Measurements from ENCODE around the gene GRPEL1. TPM values are rescaled to one million over a fixed set of nuclear protein-coding genes. Genes with fewer than 3 reads are reported as not detected.

GRPEL1 gene
- total RNA-seq, 1 experiment from 2014 or later: 82.9 TPM

DNA sequence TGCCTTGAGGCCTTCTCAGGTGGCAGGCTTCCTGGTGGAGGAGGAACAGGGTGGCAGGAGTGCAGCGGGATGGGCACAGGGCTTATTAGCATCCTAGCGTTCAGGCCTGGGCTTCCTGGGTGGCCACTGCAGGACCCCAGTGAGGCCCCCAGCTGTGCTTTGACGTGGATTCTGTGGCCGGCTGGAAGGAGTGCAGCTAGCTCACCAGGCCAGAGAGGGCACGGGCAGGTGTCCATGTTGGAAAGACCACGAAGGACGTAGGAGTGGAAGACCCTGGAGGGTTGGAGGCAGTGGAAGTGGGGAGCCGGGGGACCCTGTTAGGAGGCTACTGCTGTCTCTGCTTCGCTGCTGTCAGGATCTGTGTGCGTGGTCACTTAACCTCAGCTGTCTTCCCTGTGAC is 37.9 kb downstream of the GRPEL1 start:
- Mint-ChIP-seq H3K27me3 (ENCODE audit: insufficient read depth, unreplicated experiment) (no peaks in the 10 kb centered on the region), H3K9me3 (ENCODE audit: unreplicated experiment) (no peaks in the 10 kb centered on the region), H3K4me3 (ENCODE audit: unreplicated experiment) (no peak overlapping the region), H3K27ac (ENCODE audit: low read depth, unreplicated experiment) (peak overlapping the region; percentile 75), H3K36me3 (ENCODE audit: insufficient read depth, unreplicated experiment) (peaks cover 71% of the 10 kb centered on the region), H3K4me1 (ENCODE audit: insufficient read depth, unreplicated experiment) (no peaks in the 10 kb centered on the region)
- TF ChIP-seq CTCF (IDR thresholded peaks at IDR 0.05; ENCODE audit: unreplicated experiment): no peak
- no TSS peak for BruUV-seq (replicated peaks)
- POLR2A ChIA-PET: interaction anchor here (2.0 kb wide), 1 partner anchor 13 kb away, joined by 8 read pairs; the partner anchor contains the start of gene TADA2B
- CTCF ChIA-PET: interaction anchor here (1.5 kb wide), 1 partner anchor 41 kb away, joined by 4 read pairs; no protein-coding TSS in a partner anchor
- DNase-seq (ENCODE audit: unreplicated experiment): no peak
- intact Hi-C loops (cut with micrococcal nuclease): no loop called here

DNA sequence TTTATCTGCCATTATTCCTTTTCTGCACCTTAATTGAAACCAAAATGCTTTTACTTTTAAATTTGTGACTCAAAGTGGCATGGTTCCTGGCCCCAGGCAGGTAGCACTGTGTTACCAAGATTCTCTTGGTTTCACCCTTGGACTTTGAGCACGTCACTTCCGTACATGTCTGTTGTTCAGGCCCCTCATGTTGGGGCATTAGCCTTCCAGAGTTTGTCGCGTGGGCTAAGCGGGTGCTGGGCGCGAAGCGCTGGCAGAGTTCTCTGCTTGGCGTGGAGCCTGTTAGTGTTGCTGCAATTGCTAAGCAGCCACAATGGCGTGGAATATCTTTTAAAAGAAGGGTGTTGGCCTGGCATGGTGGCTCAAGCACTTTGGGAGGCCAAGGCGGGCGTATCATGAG is 38.7 kb downstream of the GRPEL1 start:
- intact Hi-C loops (cut with micrococcal nuclease): no loop called here

GRCh38 chr4:7027913-7028312 is 40.0 kb downstream of the GRPEL1 start:
- BruUV-seq (replicated peaks): no TSS peak
- no peak for TF ChIP-seq CTCF (IDR thresholded peaks at IDR 0.05; ENCODE audit: unreplicated experiment)
- Mint-ChIP-seq H3K4me3 (ENCODE audit: unreplicated experiment) (no peak overlapping the region), H3K36me3 (ENCODE audit: insufficient read depth, unreplicated experiment) (peaks cover 75% of the 10 kb centered on the region), H3K27ac (ENCODE audit: low read depth, unreplicated experiment) (no peak overlapping the region), H3K27me3 (ENCODE audit: insufficient read depth, unreplicated experiment) (no peaks in the 10 kb centered on the region), H3K4me1 (ENCODE audit: insufficient read depth, unreplicated experiment) (no peaks in the 10 kb centered on the region), H3K9me3 (ENCODE audit: unreplicated experiment) (no peaks in the 10 kb centered on the region)
- DNase-seq (ENCODE audit: unreplicated experiment): no peak
- intact Hi-C loops (cut with micrococcal nuclease): no loop called here
- CTCF ChIA-PET: no interaction called here
- POLR2A ChIA-PET: no interaction called here

More for the DNA sequence above, 38.7 kb downstream of the GRPEL1 start:
- CTCF ChIA-PET: no interaction called here
- H3K36me3 Mint-ChIP-seq (ENCODE audit: insufficient read depth, unreplicated experiment): peaks cover 74% of the 10 kb centered on the region
- H3K27me3 Mint-ChIP-seq (ENCODE audit: insufficient read depth, unreplicated experiment): no peaks in the 10 kb centered on the region
- BruUV-seq (replicated peaks): no TSS peak
- POLR2A ChIA-PET: no interaction called here
- no peak for DNase-seq (ENCODE audit: unreplicated experiment)
- no peaks in the 10 kb centered on the region for H3K4me1 Mint-ChIP-seq (ENCODE audit: insufficient read depth, unreplicated experiment)
- TF ChIP-seq CTCF (IDR thresholded peaks at IDR 0.05; ENCODE audit: unreplicated experiment): no peak
- no peak overlapping the region for H3K4me3 Mint-ChIP-seq (ENCODE audit: unreplicated experiment)
- no peaks in the 10 kb centered on the region for H3K9me3 Mint-ChIP-seq (ENCODE audit: unreplicated experiment)
- H3K27ac Mint-ChIP-seq (ENCODE audit: low read depth, unreplicated experiment): no peak overlapping the region

DNA sequence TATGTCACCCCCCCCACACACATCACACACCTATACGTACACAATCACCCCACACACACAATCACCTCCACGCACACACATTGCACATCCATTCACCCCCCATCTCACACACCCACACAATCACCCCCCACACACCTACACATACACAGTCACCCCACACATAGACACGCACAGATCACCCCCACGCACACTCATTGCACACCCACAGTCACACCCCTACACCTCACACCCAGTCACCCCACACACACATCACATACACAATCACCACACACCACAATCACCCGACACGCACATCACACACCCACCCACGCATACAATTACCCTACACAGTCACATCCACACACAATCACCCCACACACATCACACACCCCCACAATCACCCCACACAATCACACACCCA is 40.6 kb downstream of the GRPEL1 start:
- ChIA-PET POLR2A (no interaction called here), CTCF (interaction anchor here (0.7 kb wide), 1 partner anchor 43 kb away, joined by 5 read pairs; no protein-coding TSS in a partner anchor)
- Mint-ChIP-seq H3K36me3 (ENCODE audit: insufficient read depth, unreplicated experiment) (peaks cover 73% of the 10 kb centered on the region), H3K4me1 (ENCODE audit: insufficient read depth, unreplicated experiment) (peaks cover 5% of the 10 kb centered on the region), H3K9me3 (ENCODE audit: unreplicated experiment) (no peaks in the 10 kb centered on the region), H3K27ac (ENCODE audit: low read depth, unreplicated experiment) (no peak overlapping the region), H3K27me3 (ENCODE audit: insufficient read depth, unreplicated experiment) (no peaks in the 10 kb centered on the region), H3K4me3 (ENCODE audit: unreplicated experiment) (no peak overlapping the region)
- no peak for DNase-seq (ENCODE audit: unreplicated experiment)
- intact Hi-C loops (cut with micrococcal nuclease): no loop called here
- no peak for TF ChIP-seq CTCF (IDR thresholded peaks at IDR 0.05; ENCODE audit: unreplicated experiment)
- no TSS peak for BruUV-seq (replicated peaks)

Data from MCF 10A (cell line).